Spinal cord (tissue), 10 donors: ENCODE results near the gene TMEM178B. TPM values are rescaled to one million over a fixed set of nuclear protein-coding genes. Genes with fewer than 3 reads are reported as not detected.

Source experiments
- DNase-seq, 6 donors: peaks; one replicate each; pipeline versions ENCODE4 v3.0.0 to v3.0.0-alpha.2; 2013 to 2015; ENCODE audit warnings: low spot score in 6 of 6, low read depth in 4 of 6
- H3K27ac ChIP-seq: one replicate; pipeline ENCODE4 v1.5.1; 2013; ENCODE audit warnings: low read depth, low read length, control low read depth
- H3K27me3 ChIP-seq: one replicate; pipeline ENCODE4 v1.6.1; 2013; ENCODE audit warnings: low read length; ENCODE audit not compliant: control insufficient read depth, insufficient read depth
- H3K36me3 ChIP-seq: one replicate; pipeline ENCODE4 v1.6.1; 2013; ENCODE audit warnings: low read length; ENCODE audit not compliant: control insufficient read depth, insufficient read depth
- H3K4me1 ChIP-seq: one replicate; pipeline ENCODE4 v1.6.1; 2013; ENCODE audit warnings: low read length; ENCODE audit not compliant: control insufficient read depth, insufficient read depth
- H3K4me3 ChIP-seq: one replicate; pipeline ENCODE4 v1.5.1; 2013; ENCODE audit warnings: low read depth, low read length, control low read depth
- H3K9me3 ChIP-seq: one replicate; pipeline ENCODE4 v1.6.1; 2013; ENCODE audit warnings: low read length; ENCODE audit not compliant: control insufficient read depth, insufficient read depth
- WGBS: methylation state at CpG from one replicate; pipeline ENCODE4 v1.1.5; 2013; ENCODE audit warnings: missing lambda C conversion rate; ENCODE audit not compliant: insufficient coverage; 5-methylcytosine and 5-hydroxymethylcytosine counted together
- polyA plus RNA-seq, 2 donors: library from polyadenylated mRNA; unstranded; fragments of 120-200 nt; gene quantifications; one replicate each; pipeline ENCODE4 v1.2.1, GENCODE V29; 2013; ENCODE audit not compliant: insufficient read length in 2 of 2
- total RNA-seq, 2 donors: library from RNA; depleted of rRNA in 1 of 2; stranded (reverse); fragments of 120-200 nt in 1 of 2; fragments of >200 nt in 1 of 2; gene quantifications; one replicate each; pipeline versions ENCODE4 v1.2.3 to v1.2.4, GENCODE V29; 2013 to 2014
- donor health status: healthy.

Gene TMEM178B
- total and polyA plus RNA-seq, 4 donors, result 24.6 to 71.1 (median 52.1) TPM

DNA sequence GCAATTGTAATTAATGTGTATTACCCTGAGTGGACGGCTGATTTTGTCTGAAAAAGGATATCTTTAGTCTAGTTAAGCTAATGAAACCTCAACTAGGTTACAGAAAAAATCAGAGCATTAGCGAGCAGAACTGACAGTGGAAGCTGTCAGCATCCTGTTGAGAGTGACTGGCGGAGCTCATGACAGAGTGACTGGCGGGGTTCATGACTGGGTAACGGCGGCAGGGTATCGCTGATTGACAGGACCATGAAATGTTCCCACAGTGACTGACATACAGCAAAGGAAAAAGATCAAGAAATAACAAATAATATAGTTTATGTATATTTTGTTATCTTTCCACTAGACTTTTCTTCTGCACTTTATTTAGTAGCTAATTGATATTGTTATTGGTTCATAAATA is 274.9 kb downstream of the TMEM178B start:
- WGBS, result 89% methylated on average over 4 of the region's 7 CpGs
- H3K4me1 ChIP-seq, result no peaks in the 10 kb centered on the region
- no peaks in the 10 kb centered on the region for H3K27me3 ChIP-seq
- no peaks in the 10 kb centered on the region for H3K9me3 ChIP-seq
- peak in 1 of 6 donors; percentile 41 for DNase-seq
- H3K4me3 ChIP-seq, result no peak overlapping the region
- H3K27ac ChIP-seq, result no peak overlapping the region
- H3K36me3 ChIP-seq, result no peaks in the 10 kb centered on the region

- Histone ChIP-seq H3K4me1 (no peaks in the 10 kb centered on the region), H3K27ac (no peak overlapping the region), H3K36me3 (no peaks in the 10 kb centered on the region), H3K9me3 (no peaks in the 10 kb centered on the region), H3K27me3 (no peaks in the 10 kb centered on the region), H3K4me3 (no peak overlapping the region)
- WGBS, result 61% methylated on average over 5 of the region's 5 CpGs
- peak in 1 of 6 donors; percentile 75 for DNase-seq
These were observed 275.5 kb downstream of the TMEM178B start for GRCh38 chr7:141349338-141349737.

GRCh38 chr7:141349804-141350203 is 275.9 kb downstream of the TMEM178B start:
- Histone ChIP-seq H3K27me3 (no peaks in the 10 kb centered on the region), H3K9me3 (no peaks in the 10 kb centered on the region), H3K4me3 (no peak overlapping the region), H3K27ac (no peak overlapping the region), H3K4me1 (no peaks in the 10 kb centered on the region), H3K36me3 (no peaks in the 10 kb centered on the region)
- WGBS, result 96% methylated on average over 2 of the region's 2 CpGs
- DNase-seq, result no peak

DNA sequence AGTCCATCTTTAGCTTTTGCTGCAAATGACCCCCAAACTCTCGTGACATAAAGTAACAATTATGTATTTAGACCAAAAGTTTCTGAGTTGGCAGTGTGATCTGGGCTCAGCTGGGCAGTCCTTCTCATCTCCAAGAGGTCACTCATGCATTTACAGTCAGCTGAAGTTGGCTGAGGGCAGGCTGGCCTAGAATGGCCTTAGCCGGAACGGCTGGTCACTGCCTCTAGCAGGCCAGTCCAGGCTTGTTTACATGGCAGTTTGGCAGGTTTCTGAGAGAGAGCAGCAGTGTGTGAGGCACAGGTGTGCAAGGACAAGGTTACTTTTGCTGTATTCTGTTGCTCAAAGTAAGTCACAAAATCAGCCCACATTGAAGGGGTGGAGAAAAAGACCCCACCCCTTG is 277.3 kb downstream of the TMEM178B start:
- H3K4me1 ChIP-seq, result no peaks in the 10 kb centered on the region
- H3K4me3 ChIP-seq, result no peak overlapping the region
- no peak for DNase-seq
- H3K27ac ChIP-seq, result no peak overlapping the region
- 100% methylated on average over 2 of the region's 3 CpGs for WGBS
- no peaks in the 10 kb centered on the region for H3K36me3 ChIP-seq
- H3K27me3 ChIP-seq, result no peaks in the 10 kb centered on the region
- H3K9me3 ChIP-seq, result no peaks in the 10 kb centered on the region

- Histone ChIP-seq H3K9me3 (no peaks in the 10 kb centered on the region), H3K27ac (no peak overlapping the region), H3K27me3 (no peaks in the 10 kb centered on the region), H3K4me3 (no peak overlapping the region), H3K4me1 (no peaks in the 10 kb centered on the region), H3K36me3 (no peaks in the 10 kb centered on the region)
- DNase-seq, result peak in 1 of 6 donors; percentile 62
- 47% methylated on average over 3 of the region's 3 CpGs for WGBS
These were observed 279.1 kb downstream of the TMEM178B start for GRCh38 chr7:141352955-141353354.

DNA sequence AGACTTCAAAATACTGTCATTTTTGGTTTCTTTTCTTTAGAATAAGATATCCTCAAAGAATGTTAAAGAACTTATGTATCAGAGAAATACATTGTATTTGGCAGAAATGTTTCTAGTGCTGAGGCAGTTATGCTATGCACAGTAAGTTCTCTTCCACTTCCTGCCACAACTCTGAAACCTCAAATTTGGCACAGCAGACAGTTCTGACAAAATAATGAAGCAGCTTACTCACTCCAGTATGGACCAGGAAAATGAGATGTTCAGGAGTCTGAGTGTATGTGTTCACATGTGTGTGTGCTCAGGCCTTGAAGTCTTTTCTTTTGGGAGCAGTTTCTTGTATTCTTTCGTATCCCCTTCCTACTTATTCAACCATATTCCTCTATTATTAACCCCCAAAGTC is 280.4 kb downstream of the TMEM178B start:
- Histone ChIP-seq H3K4me3 (no peak overlapping the region), H3K27ac (no peak overlapping the region), H3K4me1 (no peaks in the 10 kb centered on the region), H3K27me3 (no peaks in the 10 kb centered on the region), H3K9me3 (no peaks in the 10 kb centered on the region), H3K36me3 (no peaks in the 10 kb centered on the region)
- no peak for DNase-seq
- WGBS, result 71% methylated on average over 1 of the region's 1 CpG

DNA sequence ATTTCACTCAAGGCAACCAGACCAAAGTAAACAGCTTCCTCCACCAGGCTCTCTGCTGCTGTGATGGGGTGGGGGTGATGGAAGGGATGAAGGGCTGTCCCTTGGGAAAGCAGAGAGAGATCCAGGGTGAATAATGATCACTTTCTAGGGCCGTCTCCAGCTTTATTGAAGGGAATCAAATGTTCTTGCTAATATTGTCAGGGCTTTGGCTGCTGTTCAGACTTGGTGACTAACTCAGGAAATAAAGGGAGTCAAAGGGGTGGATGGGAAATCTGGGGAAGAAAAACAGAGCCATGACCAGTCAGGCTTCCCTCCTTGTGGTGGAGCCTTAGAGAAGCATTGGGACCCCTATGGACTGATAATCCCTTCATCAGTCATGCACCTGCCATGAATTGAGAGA is 281.2 kb downstream of the TMEM178B start:
- Histone ChIP-seq H3K27ac (no peak overlapping the region), H3K9me3 (no peaks in the 10 kb centered on the region), H3K4me1 (no peaks in the 10 kb centered on the region), H3K4me3 (no peak overlapping the region), H3K36me3 (no peaks in the 10 kb centered on the region), H3K27me3 (no peaks in the 10 kb centered on the region)
- DNase-seq, result peak in 2 of 6 donors; percentile 34 to 37
- WGBS, result 13% methylated on average over 1 of the region's 1 CpG

GRCh38 chr7:141356161-141356560 is 282.3 kb downstream of the TMEM178B start:
- H3K9me3 ChIP-seq, result no peaks in the 10 kb centered on the region
- H3K4me1 ChIP-seq, result peaks cover 3% of the 10 kb centered on the region
- WGBS, result 50% methylated on average over 2 of the region's 3 CpGs
- H3K27ac ChIP-seq, result no peak overlapping the region
- DNase-seq, result no peak
- no peaks in the 10 kb centered on the region for H3K27me3 ChIP-seq
- no peak overlapping the region for H3K4me3 ChIP-seq
- H3K36me3 ChIP-seq, result no peaks in the 10 kb centered on the region

GRCh38 chr7:141358386-141358785 is 284.5 kb downstream of the TMEM178B start:
- no peak for DNase-seq
- no CpG with 5 or more reads among the region's 1 CpG for WGBS
- Histone ChIP-seq H3K9me3 (no peaks in the 10 kb centered on the region), H3K4me1 (peaks cover 9% of the 10 kb centered on the region), H3K36me3 (no peaks in the 10 kb centered on the region), H3K4me3 (no peak overlapping the region), H3K27ac (no peak overlapping the region), H3K27me3 (no peaks in the 10 kb centered on the region)

GRCh38 chr7:141359262-141359661 is 285.4 kb downstream of the TMEM178B start:
- no CpG with 5 or more reads among the region's 3 CpGs for WGBS
- peak in 1 of 6 donors; percentile 56 for DNase-seq
- Histone ChIP-seq H3K4me3 (no peak overlapping the region), H3K27me3 (no peaks in the 10 kb centered on the region), H3K4me1 (peaks cover 9% of the 10 kb centered on the region), H3K9me3 (no peaks in the 10 kb centered on the region), H3K36me3 (no peaks in the 10 kb centered on the region), H3K27ac (no peak overlapping the region)
